CD4-positive, alpha-beta T cell treated with Interferon gamma for 1 hour (primary cell): ENCODE results near the gene FGFRL1.

Source experiments
- DNase-seq: peaks from one replicate; pipeline ENCODE4 v3.0.0-alpha.2; 2020

FGFRL1 gene

DNA sequence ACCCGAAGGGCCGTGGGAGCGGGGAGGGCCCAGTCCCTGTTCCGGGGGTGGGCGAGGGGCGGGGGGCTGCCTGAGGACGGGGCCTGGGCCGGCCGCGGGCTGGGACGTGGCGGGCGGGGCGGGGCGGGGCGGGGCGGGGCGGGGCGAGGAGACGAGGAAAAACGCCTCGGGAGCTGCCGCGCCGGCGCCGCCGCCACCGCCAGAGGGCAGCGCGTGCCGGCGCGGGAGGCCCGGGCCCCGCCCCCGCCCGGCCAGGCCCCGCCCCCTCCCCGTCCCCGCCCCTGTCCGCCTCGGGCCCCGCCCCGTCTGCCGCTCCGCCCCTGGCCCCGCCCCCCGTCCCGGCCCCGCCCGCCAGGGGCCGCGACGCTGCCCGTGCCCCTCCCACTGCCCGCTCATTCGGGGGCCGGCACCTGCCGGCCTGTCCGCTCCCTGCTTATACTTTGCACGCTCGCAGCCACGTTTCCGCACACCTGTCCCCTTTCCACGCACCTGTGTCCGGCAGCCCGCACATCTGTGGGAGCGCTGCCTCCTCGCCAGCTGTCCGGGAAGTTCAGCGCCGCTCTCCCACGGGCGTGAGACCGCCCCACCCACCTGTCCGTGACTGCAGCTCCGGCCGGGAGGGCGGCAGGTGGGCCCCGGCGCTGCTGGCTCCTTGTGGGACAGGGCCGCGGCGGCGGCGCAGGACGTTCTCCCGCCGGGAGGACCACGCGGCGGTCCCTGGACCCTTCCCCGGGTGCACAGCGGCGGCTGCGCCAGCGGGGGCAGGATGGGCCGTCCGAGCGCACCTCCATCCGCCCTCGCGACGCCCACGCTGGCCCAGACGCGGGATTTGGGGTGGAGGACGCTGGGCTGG lies 1.7 kb upstream of the FGFRL1 start:
- DNase-seq: peak; percentile 53

DNA sequence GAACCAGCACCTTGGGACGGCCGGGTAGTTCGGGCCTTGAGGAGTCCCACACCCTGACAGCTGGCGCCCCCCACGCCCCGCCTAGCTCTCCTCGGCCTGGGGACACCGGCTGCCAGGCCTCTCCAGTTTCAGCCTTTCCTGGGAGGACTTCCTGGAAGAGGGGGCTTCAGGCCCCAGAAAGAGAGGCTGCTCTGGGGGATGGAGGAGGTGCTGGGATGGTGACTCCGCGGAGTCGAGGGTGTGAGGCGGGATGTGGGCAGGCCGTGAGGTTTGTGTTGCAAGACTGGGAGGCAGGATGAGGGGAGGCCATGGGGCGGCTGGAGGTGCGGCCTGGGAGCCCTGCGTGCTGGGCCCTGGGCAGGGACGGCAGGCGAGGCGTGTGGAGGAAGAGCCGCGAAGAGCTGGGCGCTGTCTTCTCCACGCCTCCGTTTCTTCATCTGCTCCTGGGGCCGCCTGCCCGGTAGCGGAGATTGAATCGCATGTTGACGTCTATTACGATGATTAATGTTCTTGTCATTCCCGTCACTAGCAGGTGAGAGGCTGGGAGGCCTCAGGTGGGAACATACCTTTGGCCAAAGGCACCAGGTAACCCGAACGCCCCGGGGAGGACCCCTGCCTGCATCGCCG lies 918 bp upstream of the FGFRL1 start:
- DNase-seq: peak; percentile 69

DNA sequence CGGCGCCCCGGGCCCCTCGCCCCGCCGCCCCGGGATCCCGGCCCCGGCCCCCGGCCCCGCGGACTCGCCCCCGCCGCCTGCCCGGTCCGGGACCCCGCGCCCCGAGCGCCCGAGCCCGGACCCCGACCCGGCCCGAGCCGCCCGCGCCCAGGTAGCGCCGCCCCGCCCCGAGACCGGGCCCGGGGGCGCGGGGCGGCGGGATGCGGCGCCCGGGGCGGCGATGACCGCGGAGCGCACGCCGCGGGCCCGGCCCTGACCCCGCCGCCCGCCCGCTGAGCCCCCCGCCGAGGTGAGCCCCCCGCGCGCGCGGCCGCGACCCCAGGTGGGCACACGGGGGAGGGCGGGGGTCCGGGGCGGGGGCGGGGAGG lies 224 bp downstream of the FGFRL1 start:
- no peak for DNase-seq

DNA sequence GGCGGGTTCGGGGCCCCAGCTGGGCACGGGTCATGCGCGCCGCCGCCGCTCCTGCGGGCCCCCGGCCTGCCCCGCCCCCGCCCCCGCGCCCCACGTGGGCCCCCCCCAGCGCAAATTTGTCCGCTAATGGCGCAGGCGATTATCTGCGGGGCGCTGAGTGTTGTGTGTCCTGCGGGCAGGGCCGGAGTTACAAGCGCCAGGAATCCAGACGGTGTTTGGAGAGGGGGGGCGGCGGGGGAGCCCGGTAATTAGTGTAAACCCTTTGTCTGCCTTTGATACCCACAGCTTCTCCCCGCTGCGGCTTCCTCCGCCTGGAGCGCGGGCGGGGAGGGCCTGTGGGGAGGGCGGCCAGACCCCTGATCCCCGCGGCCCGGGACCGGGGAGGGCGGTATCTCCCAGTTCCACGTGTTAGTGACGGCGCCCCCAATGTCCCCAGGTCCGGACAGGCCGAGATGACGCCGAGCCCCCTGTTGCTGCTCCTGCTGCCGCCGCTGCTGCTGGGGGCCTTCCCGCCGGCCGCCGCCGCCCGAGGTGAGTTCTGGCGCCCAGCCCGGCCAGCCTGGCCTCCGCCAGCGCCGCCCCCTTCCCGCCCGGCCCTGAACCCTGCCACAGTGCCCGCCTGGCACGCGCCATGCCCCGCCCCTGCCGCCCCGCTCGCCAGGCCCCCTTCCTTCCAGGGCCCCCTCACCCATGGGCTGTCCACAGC lies 761 bp downstream of the FGFRL1 start:
- peak; percentile 21 for DNase-seq

DNA sequence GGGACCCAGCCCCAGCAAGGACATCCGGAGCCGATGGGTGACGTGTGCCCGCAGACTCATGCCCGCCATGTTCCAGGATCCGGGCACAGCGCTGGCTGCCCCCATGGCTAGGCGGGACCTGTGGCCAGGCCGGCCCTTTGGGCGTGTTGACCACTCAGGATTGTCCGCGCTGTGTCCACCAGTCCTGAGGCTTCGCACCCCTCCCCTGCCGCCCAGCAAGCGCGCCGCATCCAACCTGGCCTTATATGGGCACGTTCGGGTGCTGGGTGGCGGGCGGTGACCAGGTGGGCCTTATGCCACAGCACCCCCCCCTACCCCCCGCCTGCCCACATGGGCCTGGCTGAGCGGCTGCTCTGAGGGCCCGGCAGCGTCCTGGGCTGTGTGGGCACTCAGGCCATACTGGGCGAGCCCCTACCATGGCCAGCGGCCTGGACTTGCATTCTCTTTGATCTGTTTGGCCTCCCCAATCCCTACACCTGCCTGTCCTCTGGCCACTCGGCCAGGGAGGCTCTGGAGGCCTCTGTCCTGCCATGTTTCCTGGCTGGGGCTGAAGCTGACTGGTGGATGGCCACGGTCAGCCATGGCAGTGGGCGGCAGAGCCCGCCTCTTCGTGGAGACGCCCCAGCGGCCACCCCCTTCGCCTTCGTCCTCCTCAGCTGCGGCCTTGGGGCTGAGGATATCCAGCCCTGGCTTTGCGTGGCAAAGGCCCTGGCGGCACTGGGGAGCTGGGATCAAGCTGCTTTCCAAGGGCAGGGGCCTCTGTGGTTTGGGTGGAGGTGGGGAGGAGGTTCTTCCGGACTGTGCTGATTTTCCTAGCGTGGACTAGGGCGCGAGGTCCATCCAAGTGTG lies 2.0 kb downstream of the FGFRL1 start:
- DNase-seq: no peak

DNA sequence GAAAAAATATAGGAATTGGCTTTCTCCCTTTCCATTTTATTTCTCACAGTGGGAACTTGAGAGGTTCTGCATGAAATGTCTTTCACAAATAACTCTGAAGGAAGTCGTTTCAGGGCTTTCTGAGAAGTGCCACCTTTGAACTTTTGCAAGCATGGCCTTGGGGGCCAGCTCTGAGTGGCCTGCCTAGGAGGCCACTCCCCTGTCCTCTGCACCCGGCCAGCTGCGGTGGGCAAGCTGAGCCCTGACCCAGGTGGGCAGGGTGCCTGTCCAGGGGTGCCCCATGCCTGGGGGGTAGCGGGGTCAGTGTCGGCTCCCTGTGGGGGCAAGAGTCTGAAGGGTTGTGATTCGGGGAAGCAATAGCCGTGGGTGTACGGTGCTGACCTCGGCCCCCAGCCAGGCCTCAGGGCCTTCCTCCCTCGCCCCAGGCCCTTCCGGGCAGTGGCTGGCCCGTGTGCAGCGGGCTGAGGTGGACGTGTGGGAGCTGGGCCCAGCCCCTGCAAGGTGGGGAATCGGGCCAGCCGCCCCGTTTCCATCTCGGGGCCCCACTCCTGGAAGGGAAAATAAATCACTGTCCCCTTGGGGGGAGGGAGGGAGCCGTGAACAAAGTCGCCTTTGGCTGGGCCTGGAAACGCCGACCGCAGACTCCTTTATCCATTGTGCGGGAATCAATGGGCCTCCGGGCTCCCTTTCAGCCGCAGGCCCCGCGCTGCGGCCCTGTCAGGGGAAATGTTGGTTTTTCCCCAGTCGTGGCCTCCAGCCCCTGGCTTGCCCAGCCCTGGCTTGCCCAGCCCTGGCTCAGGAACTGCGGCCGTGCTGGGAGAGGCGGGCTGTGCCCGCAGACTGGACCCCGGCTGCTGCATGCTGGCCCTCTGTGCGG lies 3.1 kb downstream of the FGFRL1 start:
- DNase-seq: no peak

DNA sequence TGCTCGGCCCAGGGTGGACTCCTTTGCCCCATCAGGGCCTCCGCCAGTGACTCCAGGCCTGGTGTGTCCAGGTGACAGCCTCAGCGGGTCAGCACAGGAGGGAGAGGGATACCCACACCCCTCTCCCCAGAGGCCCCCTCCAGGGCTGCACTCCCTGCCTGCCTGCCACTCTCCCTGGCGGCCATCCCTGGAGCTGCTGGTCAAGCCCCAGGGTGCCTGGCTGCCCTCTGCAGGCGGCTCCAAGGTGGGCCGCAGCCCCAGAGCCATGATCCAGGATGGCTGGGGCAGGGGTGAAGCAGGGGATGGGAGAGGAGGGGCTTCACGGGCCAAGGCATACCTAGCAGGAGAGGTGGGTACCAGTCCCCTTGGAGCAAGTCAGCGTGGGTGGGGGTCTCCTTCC lies 3.8 kb downstream of the FGFRL1 start:
- no peak for DNase-seq

DNA sequence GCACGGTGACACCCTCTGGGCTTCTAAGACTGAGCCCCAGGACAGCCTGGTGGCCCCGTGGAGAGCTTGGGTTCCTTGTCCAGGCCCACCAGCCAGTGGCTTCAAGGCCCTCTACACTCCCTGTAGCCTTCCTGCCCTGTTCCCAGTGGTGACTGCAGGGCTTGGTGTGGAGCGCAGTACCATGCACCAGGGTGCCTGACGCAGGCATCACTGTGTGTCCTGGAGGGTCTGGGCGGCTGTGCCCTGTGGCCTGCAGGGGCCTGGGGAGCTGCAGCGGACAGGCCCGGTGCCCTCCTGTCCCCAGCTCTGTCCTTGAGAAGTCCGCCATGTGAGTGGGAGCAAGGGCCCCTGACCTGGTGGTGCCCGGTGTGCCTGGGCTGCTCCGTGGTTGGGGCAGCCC lies 4.3 kb downstream of the FGFRL1 start:
- no peak for DNase-seq

DNA sequence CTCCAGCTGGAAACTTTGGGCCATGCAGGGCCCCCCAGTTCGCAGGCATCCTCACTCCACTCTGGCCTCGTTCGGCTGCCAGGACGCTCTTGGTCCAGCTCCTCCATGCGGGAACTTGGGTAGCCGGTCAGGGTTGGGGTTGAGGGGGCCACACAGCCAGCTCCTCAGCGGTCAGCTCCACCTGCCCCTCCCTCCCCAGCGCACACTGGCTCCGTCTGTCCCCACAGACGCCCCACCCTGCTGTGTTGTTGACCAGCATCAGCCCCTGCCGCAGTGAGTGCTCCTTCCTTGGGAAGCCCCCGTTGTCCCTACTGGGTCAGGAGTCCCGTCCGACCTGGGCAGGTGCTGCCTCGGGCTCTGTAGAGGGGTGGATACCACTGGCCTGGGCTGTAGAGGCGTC lies 5.8 kb downstream of the FGFRL1 start:
- no peak for DNase-seq

DNA sequence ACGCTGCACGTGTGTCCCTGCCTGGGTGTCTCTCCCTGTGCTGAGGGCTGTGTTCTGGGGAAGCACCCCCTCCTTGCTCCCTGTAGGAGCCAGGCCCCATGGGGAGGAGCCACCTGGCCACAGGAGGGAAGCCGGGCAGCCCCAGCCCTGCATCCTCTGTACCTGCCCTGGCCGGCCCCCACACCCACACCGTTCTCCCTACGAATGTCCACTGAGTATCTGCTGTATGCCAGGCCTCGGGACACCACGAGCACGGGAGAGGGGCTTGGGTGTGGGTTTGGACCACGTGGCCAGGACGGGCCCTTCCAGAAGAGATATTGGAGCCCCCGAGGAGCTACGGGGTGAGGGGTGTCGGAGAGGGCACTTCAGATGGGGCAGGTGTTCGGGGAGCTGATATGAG lies 6.3 kb downstream of the FGFRL1 start:
- DNase-seq: no peak

DNA sequence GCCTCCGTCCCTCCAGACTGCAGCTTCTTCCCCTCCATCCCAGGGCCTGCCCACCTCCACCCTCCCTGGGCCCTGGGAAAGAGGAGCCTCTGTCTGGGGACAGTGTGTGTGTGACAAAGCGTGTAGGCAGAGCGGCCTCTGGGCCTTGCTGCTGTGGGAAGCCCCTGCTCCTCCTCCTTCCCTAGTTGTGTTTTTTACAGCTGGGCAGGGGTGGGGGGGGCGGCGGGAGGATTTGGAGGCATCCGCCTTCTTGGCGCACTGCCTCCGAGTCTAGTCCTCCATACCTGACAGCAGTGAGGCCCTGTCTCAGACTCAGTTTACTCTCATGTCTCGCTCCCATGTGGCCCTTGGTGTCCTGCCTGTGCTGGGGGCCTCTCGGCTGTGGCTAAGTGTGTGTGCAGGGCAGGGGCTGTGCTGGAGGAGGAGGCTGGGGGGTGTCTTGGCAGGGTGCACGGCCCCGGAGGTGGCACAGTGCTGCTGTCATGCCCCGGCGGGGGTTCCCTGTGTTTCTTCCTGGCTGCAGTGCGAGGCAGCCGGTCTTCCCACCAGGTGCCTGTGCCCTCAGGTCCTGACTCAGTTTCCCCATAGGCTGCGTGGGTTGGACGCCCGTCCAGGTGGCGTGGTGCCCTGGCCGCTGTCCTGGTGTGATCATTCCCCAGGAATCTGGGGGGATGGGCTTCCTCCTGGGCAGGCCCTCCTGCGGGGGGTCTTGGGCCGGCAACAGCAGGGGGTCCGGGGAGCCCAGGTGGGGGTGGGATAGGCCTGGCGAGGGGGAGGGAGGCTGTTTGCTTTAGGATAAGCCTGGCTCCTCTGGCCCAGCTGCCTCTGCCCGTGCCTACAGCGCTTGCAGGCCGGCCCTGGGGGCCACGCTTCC lies 7.0 kb downstream of the FGFRL1 start:
- DNase-seq: no peak

DNA sequence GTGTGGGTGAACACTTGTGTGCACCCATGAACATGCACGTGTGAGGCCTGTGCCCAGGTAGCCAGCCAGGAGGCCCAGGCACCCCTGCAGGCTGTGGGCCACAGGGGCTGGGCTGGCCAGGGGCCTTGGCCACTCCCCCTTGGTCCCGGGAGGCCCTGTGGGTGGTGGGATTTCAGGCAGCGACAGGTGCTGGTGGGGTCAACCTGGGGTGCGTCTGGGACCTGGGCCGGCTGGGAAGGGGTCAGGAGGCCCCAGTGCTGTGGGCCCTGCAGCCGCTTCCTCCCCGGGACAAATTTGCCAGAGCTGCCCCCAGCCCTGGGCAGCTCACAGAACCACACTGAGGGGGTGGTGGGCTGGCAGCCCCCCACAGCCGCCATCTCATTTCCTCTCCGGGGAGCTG lies 7.9 kb downstream of the FGFRL1 start:
- no peak for DNase-seq

DNA sequence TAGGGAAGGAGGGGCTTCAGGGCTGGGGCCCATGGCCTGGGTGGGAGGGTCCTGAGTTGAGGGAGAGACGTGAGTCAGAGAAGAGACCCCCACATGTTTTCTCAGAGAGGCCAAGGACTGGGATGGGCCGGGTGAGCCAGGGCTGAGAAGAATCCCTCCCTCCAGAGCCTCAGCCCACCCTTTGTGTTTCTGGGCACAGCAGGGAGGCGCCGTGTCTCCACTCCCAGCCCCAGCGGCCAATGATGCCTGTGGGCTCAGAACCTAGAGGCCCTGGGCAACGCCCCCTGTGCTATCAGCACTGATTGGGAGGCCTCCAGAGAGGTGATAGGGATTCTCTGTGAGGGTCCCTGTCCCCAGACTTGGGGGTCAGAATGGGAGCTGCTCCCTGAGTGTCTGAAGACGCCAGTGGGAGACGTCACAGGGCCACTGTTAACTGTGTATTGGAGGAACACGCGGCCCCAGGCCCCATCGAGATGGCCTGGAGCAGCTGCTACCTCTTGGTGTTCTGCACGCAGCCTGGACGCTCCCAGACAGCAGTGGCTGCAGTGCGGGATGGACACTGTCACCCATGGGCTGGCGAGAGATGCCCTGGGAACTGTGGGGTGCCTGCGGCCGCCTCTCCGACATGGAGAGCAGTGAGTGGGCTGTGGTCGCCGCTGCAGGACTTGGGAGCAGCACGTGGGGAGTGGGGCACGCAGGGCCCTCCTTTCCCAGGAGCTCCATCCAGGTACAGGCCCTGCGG lies 8.5 kb downstream of the FGFRL1 start:
- DNase-seq: no peak

DNA sequence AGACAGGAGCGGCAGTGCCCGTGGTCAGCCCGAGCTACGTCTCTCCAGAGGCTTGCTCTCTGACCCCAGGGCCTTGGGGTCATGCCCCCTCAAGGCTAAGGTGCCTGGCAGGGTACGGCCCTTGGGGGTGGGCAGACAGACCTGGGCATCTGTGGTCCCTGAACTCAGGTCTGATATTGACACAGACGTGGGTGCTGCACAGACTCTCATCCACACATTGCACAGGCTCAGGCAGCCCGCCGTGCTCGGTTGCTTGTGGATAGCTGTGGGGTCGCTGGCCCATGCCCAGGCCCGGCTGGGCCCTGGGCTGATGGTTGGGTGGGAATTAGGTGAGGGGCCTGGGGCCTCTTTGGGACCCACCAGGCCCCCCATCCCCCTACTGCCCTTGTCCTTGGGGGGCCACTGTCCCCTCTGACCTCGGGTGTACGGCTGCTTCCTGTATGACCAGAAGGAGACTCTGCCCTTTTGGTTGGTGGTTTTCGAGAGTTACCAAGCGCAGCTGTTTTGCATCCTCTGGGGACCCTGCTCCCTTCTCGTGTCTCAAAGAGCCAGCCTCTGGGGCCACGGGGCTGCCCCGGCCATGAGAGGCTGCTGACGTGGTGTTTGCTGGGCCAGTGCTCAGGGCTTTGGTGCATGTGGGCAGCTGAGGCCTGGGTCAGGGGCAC lies 10.1 kb downstream of the FGFRL1 start:
- DNase-seq: peak; percentile 33

DNA sequence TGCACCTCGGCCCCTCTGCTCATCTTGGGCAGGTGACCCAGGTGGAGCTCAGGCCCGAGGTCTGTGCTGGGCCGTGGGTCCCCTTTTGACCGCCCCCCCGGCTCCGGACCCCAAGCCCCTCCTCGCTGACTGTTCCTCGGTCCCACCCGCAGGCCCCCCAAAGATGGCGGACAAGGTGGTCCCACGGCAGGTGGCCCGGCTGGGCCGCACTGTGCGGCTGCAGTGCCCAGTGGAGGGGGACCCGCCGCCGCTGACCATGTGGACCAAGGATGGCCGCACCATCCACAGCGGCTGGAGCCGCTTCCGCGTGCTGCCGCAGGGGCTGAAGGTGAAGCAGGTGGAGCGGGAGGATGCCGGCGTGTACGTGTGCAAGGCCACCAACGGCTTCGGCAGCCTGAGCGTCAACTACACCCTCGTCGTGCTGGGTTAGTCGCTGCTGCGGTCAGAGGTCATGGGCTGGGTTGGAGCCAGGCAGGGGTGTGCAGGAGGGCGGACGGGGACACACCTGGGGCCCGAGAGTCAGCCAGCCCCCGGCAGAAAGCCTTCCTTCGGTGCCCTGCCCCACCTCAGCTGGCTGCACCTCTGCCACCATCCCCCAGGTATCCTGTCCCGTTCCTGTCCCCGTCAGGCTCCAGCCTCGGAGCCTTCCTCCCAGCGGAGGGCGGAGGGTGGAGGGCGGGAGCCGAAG lies 10.8 kb downstream of the FGFRL1 start:
- DNase-seq: no peak

DNA sequence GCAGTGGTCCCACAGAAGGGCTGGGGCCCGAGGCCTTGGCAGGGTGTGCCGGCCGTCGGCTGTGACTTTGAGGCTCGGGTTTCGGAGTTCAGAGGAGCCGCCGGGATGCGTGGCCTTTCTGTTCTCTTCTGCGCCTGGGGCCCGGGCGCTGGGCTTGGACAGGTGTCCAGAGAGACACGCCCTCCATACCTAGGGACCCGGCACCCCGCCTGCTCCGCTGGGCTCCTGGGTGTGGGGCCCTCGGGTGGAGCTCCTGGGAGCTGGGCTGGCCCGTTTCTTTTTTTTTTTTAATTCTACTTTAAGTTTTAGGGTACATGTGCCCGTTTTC lies 11.3 kb downstream of the FGFRL1 start:
- DNase-seq: no peak

DNA sequence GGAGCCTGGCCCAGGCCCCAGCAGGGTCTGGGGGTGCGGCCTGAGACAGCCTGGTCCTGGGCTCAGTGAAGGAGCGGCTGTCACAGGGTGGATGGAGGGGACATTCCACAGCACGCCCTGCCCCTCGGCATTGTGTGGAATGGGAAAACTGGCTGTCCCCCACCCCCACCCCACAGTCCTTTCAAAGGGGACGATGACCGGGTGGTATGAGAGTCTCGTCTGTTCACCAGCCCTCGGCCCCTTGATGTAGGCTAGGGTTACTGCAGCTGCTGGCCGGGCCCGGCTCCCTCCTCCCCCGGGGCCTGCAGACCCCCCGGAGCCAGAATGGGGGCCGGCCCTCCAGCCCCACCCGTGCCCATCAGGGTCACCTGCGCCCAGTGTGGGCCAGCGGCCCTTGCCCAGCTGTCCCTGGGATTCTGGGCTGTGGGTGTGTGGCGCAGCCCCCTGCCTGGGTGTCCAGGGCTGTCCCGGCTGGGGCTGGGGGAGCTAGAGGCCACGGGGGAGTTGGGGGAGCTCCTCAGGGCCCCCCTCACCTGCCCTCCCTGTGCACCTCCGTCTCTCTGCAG lies 11.7 kb downstream of the FGFRL1 start:
- no peak for DNase-seq

DNA sequence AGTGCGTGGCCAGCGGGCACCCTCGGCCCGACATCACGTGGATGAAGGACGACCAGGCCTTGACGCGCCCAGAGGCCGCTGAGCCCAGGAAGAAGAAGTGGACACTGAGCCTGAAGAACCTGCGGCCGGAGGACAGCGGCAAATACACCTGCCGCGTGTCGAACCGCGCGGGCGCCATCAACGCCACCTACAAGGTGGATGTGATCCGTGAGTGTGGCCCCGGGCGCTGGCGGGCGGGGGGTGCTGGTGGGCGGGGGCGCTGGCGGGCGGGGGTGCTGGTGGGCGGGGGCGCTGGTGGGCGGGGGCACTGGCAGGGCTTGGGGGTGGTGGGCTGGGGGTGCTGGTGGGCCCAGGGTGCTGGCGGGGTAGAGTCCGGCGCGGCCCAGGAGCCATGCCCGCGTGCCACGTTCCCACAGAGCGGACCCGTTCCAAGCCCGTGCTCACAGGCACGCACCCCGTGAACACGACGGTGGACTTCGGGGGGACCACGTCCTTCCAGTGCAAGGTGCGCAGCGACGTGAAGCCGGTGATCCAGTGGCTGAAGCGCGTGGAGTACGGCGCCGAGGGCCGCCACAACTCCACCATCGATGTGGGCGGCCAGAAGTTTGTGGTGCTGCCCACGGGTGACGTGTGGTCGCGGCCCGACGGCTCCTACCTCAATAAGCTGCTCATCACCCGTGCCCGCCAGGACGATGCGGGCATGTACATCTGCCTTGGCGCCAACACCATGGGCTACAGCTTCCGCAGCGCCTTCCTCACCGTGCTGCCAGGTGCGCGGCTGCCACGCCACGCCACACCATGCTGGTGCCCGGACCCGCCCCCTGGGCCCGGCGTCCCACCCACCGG lies 12.7 kb downstream of the FGFRL1 start:
- no peak for DNase-seq
